Stimulated activated CD4-positive, alpha-beta T cell treated with anti-CD3 and anti-CD28 coated beads, Interleukin-1b, Interleukin-23, amount 100 ng/mL, for 24 hours (primary cell): ENCODE measurements around the gene SHISAL1.
"Not testable (repeated sequence)": the region's sequence is repeated elsewhere in the genome, so short reads cannot be mapped to it uniquely, and the experiment has no call there.

Source experiments
- DNase-seq, 4 experiments: peaks; one replicate each; pipeline ENCODE4 v3.0.0-alpha.2; 2020; ENCODE audit warnings: low read depth in 4 of 4, low spot score in 1 of 4

Gene SHISAL1

DNA sequence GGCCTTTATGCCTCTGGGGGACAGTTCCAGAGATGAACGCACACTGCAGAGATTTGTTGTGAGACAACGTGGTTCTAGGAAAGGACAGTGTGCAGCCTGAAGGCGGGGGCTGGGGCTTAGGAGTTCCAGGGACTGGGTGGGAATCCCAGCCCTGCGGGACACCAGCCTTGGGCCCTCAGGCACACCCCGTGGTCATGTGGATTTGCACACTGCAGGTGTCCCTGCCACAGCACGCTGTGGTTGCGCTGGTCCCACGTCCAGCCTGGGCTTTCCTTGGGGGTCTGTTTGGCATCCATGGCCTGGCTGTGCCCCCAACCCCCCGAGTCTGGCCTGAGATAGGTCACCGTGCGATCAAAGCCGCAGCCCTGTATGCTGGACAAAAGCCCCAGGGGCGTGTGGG lies 7.3 kb downstream of the SHISAL1 start:
- DNase-seq = no peak

- no peak for DNase-seq
These were observed 7.8 kb downstream of the SHISAL1 start for GRCh38 chr22:44304911-44305310.

GRCh38 chr22:44304354-44304753 lies 8.4 kb downstream of the SHISAL1 start:
- DNase-seq = no peak

DNA sequence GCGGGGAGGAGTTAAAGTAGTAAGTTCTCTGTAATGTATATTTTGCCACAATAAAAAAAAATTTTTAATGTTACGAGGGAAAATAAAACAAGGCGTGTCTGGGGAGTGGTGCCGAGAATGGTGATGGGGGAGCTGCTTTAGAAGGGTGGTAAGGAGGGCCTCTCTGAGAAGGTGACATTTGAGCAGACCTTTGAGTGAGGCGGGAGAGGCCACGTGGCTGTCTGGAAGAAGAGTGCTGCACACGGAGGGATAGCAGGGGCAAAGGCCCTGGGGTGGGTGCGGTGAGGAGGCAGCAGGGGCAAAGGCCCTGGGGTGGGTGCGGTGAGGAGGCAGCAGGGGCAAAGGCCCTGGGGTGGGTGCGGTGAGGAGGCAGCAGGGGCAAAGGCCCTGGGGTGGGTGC lies 10.4 kb downstream of the SHISAL1 start:
- not testable (repeated sequence) for DNase-seq

DNA sequence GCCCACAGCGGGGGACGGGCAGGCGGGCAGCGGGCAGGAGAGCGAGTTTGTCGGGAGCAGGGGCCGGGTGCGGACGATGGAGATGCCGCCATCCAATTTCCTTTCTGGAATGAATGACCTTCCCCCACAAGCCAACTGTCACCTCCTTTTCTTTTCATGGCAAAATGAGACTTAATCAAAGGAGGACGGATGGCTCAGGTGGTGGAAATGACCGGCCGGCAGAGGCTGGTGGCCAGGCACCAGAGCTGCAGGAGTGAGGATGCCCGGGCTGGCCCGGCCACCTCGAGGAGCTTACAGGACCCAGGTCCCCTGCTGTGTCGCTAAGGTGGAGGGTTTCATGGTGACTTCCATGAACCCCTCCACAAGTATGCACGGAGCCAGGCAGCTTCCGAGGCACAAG lies 11.7 kb downstream of the SHISAL1 start:
- DNase-seq = no peak

- no peak for DNase-seq
These were observed 13.6 kb downstream of the SHISAL1 start for GRCh38 chr22:44299124-44299523.

GRCh38 chr22:44298406-44299091 lies 14.2 kb downstream of the SHISAL1 start:
- DNase-seq = no peak

DNA sequence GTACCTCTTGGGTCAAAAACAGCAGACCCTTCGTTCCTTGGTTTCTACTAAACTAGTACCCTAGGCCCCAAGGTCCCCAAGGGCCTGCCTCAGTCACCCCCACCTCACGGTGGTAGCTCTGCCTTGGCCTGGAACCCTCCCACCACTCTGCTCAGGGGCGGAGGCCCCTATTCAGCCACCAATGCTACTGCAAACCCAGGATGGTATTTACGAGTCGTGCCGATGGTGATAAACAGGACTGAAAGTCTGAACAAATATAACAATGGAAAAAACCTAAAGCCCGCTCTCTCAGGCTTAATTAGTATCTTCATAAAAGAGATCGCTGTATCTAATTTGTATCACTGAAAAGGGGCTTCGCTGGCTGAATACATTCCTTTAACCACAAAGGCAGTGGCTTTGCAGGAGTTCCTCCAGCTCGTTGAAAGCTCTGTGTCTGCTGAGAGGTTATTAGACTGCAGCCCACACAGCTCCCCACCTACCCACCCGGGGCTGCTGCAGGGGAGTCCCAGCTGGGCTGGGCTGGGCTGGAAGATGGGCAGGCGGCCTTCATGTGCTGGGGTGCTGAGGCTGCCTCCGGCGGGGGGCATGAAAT lies 15.2 kb downstream of the SHISAL1 start:
- no peak for DNase-seq

GRCh38 chr22:44295406-44295805 lies 17.3 kb downstream of the SHISAL1 start:
- no peak for DNase-seq

GRCh38 chr22:44293876-44294275 lies 18.9 kb downstream of the SHISAL1 start:
- DNase-seq = no peak

DNA sequence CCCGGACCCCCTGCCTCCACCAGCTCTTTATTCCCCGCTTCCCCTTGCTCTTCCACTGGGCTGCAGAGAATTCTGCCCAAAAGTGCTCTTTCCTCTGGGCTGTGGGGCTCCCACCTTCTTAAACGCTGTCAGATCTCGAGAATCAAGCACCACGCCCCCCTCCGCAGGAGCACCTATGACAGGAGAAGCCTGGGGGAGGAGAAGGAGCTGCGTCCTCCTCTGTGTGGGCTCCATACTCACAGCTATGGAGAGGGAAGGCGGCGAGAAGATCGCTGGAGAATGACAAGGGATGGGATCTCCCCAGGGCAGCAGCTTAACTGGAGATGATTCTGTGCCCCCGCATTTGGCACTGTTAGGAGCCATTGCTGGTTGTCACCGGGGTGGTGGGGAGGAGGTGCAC lies 19.7 kb downstream of the SHISAL1 start:
- no peak for DNase-seq

GRCh38 chr22:44292521-44292920 lies 20.2 kb downstream of the SHISAL1 start:
- no peak for DNase-seq

DNA sequence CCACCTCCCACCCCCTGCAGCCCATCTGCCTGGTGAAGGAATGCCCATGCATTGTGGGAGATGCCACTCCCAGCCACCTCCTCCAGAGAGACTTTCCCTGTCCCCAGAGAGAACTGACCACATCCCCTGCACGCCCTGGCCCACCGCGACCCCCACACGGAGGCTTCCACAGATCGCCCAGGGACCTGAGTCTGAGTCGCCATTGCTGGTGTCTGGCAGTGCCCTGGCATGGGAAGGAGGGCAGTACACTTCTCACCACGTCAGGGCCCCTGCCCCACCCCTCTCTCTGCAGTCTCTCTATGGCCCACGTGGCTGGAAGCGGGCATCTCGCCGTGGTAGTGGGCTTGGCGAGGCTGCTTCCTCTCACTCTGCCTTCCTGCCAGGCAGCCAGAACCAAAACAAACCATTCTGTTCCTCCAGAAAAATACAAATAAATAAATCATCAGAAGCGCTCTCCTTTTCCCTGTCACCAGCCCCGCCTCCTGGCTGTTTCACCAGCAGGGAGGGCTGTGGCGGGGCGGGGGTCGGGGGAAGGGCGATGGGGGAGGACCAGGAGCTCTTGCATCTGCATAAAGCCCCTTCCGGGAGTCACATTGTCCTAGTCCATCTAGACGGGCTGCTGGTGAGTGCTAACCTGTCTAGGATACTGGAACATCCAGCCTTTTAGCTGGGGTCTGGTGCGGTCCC lies 20.9 kb downstream of the SHISAL1 start:
- no peak for DNase-seq

DNA sequence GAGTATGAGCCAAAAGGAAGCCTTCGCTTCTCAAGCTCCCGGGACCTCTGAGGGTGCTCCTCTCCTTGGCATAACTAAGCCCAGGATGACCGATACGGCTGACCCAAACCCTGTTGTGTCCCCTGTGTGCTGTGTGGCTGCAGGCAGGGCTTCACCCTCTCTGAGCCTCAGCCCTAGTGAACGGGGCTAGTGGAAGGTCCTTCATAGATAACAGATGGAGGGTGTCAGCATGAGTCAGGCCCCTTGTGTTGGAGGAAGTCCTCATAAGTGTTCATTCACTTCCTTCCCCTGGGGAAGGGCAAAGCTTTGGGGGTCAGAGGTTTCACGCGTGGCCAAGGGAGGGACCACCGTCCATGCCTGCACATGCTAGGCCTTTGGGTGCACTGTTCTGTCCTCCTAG lies 21.5 kb downstream of the SHISAL1 start:
- no peak for DNase-seq

GRCh38 chr22:44289414-44290171 lies 23.2 kb downstream of the SHISAL1 start:
- DNase-seq = no peak

DNA sequence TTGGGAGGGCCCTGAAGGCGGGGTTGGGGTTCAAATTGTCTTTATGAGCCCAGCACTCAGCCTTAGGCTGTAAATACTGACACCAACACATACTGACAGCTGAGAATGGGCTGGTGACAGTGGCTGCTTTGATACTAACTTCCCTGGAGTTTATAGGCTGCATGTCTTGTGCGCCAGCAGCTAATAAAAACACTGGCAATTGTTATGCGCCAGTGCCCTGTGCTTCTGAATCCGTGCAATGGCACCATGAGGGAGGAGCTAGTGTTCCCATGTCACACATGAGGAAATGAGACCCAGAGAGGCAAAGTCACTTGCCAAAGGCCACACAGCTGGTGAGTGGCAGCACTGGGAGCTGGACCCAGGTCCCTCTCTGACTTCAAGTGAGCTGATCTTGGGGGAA lies 23.8 kb downstream of the SHISAL1 start:
- no peak for DNase-seq

GRCh38 chr22:44287741-44288140 lies 25.0 kb downstream of the SHISAL1 start:
- no peak for DNase-seq

DNA sequence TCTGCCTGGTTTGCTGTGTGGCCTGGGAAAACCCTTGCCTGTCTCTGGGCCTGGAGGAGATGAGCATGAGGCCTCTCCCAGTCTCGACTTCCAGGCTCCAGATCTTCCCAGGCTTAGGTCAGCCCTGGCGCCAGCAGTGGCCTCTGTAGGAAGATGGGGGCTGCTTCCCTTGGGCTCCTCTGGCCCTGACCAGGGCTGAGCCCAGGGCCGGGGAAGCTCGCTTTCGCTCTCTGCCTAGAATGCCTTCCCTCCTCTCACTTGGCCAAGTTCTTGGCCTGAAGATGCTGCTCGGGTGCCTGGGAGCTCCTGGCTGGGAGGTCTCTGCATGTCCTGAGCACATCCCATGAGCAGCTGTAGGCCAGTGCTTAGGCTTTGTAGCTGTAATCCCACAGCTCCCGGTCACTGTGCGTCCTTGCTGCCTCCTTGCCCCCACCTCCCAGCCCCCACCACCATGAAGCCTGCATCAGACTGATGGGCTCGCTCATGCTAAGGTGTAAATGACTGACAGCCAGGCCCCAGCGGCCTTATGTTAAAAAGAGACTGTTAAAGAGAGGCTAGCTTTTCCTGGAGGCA lies 25.5 kb downstream of the SHISAL1 start:
- DNase-seq = no peak

- no peak for DNase-seq
These were observed 26.1 kb downstream of the SHISAL1 start for GRCh38 chr22:44286646-44287045.

GRCh38 chr22:44284711-44285110 lies 28.0 kb downstream of the SHISAL1 start:
- no peak for DNase-seq
